ENCODE results near the gene PRRG1. TPM values are rescaled to one million over a fixed set of nuclear protein-coding genes. Genes with fewer than 3 reads are reported as not detected.

The PRRG1 gene
- total RNA-seq, 2 donors from 2014 or later = 5.4 to 15.0 TPM

DNA sequence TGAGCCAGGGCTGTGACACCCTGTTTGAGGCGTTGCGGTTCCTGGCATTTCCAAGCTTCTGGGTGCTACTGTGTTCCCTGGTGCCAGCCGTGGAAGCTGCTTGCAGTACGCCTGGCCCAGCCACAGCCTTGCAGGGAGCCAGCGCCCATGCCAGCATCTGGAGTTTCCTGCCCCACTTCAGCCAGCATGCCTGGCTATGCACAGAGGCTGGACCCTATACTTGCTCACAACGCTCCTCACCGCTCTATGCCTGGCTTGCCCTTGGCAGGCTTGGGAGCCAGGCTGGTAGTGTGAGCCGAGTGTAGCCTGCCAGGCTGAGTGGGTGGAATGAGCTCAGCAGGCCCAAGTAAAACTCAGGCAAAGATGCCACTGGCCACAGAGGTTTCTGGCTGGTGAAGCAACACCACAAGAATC lies 22.4 kb downstream of the PRRG1 start:
- TF ChIP-seq, protein P1, sequence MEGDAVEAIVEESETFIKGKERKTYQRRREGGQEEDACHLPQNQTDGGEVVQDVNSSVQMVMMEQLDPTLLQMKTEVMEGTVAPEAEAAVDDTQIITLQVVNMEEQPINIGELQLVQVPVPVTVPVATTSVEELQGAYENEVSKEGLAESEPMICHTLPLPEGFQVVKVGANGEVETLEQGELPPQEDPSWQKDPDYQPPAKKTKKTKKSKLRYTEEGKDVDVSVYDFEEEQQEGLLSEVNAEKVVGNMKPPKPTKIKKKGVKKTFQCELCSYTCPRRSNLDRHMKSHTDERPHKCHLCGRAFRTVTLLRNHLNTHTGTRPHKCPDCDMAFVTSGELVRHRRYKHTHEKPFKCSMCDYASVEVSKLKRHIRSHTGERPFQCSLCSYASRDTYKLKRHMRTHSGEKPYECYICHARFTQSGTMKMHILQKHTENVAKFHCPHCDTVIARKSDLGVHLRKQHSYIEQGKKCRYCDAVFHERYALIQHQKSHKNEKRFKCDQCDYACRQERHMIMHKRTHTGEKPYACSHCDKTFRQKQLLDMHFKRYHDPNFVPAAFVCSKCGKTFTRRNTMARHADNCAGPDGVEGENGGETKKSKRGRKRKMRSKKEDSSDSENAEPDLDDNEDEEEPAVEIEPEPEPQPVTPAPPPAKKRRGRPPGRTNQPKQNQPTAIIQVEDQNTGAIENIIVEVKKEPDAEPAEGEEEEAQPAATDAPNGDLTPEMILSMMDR (IDR thresholded peaks at IDR 0.05) = no peak
- Histone ChIP-seq H3K4me1 (no peaks in the 10 kb centered on the region), H3K27me3 (no peaks in the 10 kb centered on the region), H3K9ac (ENCODE audit: low read depth in 2 of 2, low read length in 2 of 2) (no peak overlapping the region), H3K36me3 (no peaks in the 10 kb centered on the region), H3K9me3 (no peaks in the 10 kb centered on the region), H3K4me3 (no peak overlapping the region), H3K27ac (no peak overlapping the region)
- no peak for DNase-seq
- intact Hi-C loops (cut with DNase I) = no loop called here

DNA sequence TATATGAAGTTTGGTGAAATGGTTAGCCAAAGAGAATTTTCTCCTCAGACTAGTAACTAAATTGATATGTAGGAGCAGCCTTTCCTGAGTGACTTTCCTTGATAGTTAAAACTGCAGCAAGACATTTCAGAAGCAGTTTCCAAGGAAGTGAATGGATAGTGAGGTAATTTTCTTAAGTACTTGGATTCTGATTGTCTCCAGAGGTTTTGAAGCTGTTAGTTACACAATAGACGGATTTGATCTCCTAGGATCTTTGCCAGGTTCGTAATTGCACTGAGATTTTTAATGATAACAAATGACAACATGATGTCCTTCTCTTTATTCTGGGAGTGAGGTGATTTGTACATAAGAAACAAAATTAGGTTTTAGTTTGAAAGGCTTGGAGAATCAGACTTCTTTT lies 29.2 kb downstream of the PRRG1 start:
- no peak for DNase-seq
- no peak overlapping the region for H3K27ac ChIP-seq
- intact Hi-C loops (cut with DNase I) = no loop called here
- H3K4me3 ChIP-seq = no peak overlapping the region
- H3K27me3 ChIP-seq = no peaks in the 10 kb centered on the region
- no peaks in the 10 kb centered on the region for H3K36me3 ChIP-seq
- TF ChIP-seq, protein P1 (IDR thresholded peaks at IDR 0.05) = no peak
- no peaks in the 10 kb centered on the region for H3K9me3 ChIP-seq
- H3K9ac ChIP-seq (ENCODE audit: low read depth in 2 of 2, low read length in 2 of 2) = no peak overlapping the region
- H3K4me1 ChIP-seq = no peaks in the 10 kb centered on the region

DNA sequence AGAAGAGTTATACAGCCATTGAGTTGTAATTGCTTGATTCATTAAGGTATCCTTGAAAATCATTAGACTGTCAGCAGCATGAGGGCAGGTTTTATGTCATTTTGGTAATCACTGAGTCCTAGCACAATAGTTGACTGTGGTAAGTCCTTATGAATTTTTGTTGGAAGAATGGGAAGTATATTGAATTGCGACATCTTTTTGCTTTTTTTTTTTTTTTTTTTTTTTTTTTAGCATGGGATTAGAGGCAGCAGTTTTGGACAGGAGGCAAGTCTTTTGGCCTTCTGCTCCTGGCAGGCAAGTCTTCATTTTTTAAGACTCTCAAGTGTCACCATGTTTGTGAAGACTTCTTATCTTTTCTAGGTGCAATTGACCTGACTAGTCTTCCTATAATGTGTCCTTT lies 29.7 kb downstream of the PRRG1 start:
- Histone ChIP-seq H3K9ac (ENCODE audit: low read depth in 2 of 2, low read length in 2 of 2) (no peak overlapping the region), H3K27ac (no peak overlapping the region)
- TF ChIP-seq, protein P1 (IDR thresholded peaks at IDR 0.05) = no peak

DNA sequence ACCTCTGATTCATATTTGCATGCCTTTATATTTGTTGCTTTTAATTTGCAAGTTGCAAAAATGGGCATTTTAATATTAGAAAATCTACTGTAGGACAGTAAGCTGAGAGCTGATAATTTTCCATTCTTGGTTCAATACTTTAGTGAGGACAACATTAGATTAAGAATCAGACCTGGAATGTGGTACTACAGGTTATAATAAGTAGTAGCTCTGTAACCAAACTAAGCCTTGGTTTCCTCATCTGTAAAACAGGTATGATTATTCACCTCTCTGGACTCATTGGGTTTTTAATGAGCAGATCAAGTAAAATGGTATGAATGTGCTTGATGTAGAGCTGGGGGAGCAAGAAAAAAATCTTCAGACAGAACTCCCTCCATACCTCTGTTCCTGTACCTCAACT lies 31.1 kb downstream of the PRRG1 start:
- TF ChIP-seq, protein P1 (IDR thresholded peaks at IDR 0.05) = no peak
- H3K27ac ChIP-seq = no peak overlapping the region
- H3K4me1 ChIP-seq = no peaks in the 10 kb centered on the region
- H3K36me3 ChIP-seq = no peaks in the 10 kb centered on the region
- H3K9ac ChIP-seq (ENCODE audit: low read depth in 2 of 2, low read length in 2 of 2) = no peak overlapping the region
- DNase-seq = no peak
- intact Hi-C loops (cut with DNase I) = no loop called here
- no peaks in the 10 kb centered on the region for H3K9me3 ChIP-seq
- no peaks in the 10 kb centered on the region for H3K27me3 ChIP-seq
- no peak overlapping the region for H3K4me3 ChIP-seq

More for the DNA sequence above, 29.7 kb downstream of the PRRG1 start:
- intact Hi-C loops (cut with DNase I) = no loop called here
- no peaks in the 10 kb centered on the region for H3K36me3 ChIP-seq
- DNase-seq = no peak
- no peak overlapping the region for H3K4me3 ChIP-seq
- H3K27me3 ChIP-seq = no peaks in the 10 kb centered on the region
- H3K4me1 ChIP-seq = no peaks in the 10 kb centered on the region
- H3K9me3 ChIP-seq = no peaks in the 10 kb centered on the region

DNA sequence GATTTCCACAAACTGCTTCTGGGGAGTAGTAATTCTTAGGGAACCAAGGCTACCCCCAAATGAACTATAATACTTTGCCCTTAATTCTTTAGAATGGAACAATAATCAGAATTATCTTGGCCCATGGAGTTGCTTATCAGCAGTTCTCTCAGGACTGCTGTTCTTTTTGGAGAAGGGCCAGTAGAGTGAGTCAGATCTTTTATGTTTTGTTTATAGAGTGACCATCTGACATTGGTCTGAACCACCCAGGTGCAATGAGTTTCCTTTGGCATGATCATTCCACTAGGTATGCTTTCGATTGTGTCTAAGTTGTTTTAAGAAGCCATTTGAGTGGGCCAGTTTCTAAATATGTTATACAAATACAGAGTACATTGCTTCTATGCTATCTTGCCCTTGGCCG lies 31.8 kb downstream of the PRRG1 start:
- H3K27me3 ChIP-seq = no peaks in the 10 kb centered on the region
- no peaks in the 10 kb centered on the region for H3K4me1 ChIP-seq
- intact Hi-C loops (cut with DNase I) = no loop called here
- peak overlapping the region; percentile 15 for H3K27ac ChIP-seq
- no peak overlapping the region for H3K9ac ChIP-seq (ENCODE audit: low read depth in 2 of 2, low read length in 2 of 2)
- H3K36me3 ChIP-seq = no peaks in the 10 kb centered on the region
- DNase-seq = peak; percentile 32
- TF ChIP-seq, protein P1 (IDR thresholded peaks at IDR 0.05) = no peak
- no peak overlapping the region for H3K4me3 ChIP-seq
- no peaks in the 10 kb centered on the region for H3K9me3 ChIP-seq

DNA sequence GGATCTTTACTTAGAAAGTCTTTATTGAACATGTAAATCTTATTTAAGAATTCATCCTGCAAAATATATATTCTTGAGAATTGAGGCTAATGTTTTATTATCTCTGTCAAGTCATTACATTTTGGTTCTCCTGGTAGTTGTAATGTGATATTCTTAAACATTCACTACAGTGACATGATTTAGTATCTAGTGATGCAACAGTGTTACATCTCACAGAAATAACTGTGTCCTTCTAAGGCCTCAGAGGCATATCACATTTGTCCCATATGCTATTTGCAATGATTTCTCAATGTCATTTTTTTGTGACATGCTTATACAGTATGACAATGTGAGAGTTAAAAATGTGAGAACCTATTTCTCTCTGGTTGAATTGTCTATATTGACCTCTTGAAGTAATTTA lies 34.1 kb downstream of the PRRG1 start:
- DNase-seq = no peak

More for the DNA sequence above, 34.1 kb downstream of the PRRG1 start:
- TF ChIP-seq, protein P1 (IDR thresholded peaks at IDR 0.05) = no peak
- no peaks in the 10 kb centered on the region for H3K4me1 ChIP-seq
- no peaks in the 10 kb centered on the region for H3K9me3 ChIP-seq
- no peaks in the 10 kb centered on the region for H3K36me3 ChIP-seq
- H3K27me3 ChIP-seq = no peaks in the 10 kb centered on the region
- H3K4me3 ChIP-seq = no peak overlapping the region
- H3K9ac ChIP-seq (ENCODE audit: low read depth in 2 of 2, low read length in 2 of 2) = no peak overlapping the region
- intact Hi-C loops (cut with DNase I) = no loop called here
- no peak overlapping the region for H3K27ac ChIP-seq
